Left ventricle myocardium inferior (tissue), 1 donor: ENCODE results near the gene CTSC. TPM values are rescaled to one million over a fixed set of nuclear protein-coding genes. Genes with fewer than 3 reads are reported as not detected.

ENCODE experiments used
- DNase-seq: peaks from one replicate; pipeline ENCODE4 v3.0.0-alpha.2; 2020
- H3K27ac ChIP-seq: fragments of 200-600 bp; replicated peaks from 2 replicates; pipeline ENCODE4 v1.8.0; 2021
- H3K27me3 ChIP-seq: fragments of 200-600 bp; 2 replicates; pipeline ENCODE4 v1.8.0; 2021; ENCODE audit warnings: low read depth
- H3K36me3 ChIP-seq: fragments of 200-600 bp; 2 replicates; pipeline ENCODE4 v1.8.0; 2021
- H3K4me1 ChIP-seq: fragments of 200-600 bp; 2 replicates; pipeline ENCODE4 v1.8.0; 2021
- H3K4me3 ChIP-seq: fragments of 200-600 bp; 2 replicates; pipeline ENCODE4 v1.8.0; 2021; ENCODE audit warnings: mild to moderate bottlenecking, moderate library complexity
- H3K9me3 ChIP-seq: fragments of 200-600 bp; replicated peaks from 2 replicates; pipeline ENCODE4 v1.8.0; 2021
- CTCF ChIP-seq: fragments of 200-600 bp; IDR thresholded peaks from 2 replicates; pipeline ENCODE4 v1.8.0; 2021; ENCODE audit warnings: antibody characterized with exemption, mild to moderate bottlenecking, borderline replicate concordance
- intact Hi-C: fragments of 100-400 bp; cut with micrococcal nuclease; formaldehyde crosslinking; loops from one replicate; pipeline ENCODE4 v1.11.0; 2022
- total RNA-seq: library from RNA; stranded (reverse); fragmentation: NEBNext Ultra II Directional; extraction: Animal tissue kit (Norgen Biotek cat#: 25700); gene quantifications from one replicate; pipeline ENCODE4 v1.2.1, GENCODE V29; 2021
- donor health status: DM: no; HTN: yes; CAD: no; lungs with severe emphysema.

The CTSC gene
- total RNA-seq, 1 donor from 2014 or later = 20.0 TPM

- Histone ChIP-seq H3K4me1 (no peaks in the 10 kb centered on the region), H3K27me3 (no peaks in the 10 kb centered on the region), H3K9me3 (no peaks in the 10 kb centered on the region), H3K36me3 (no peaks in the 10 kb centered on the region), H3K27ac (no peak overlapping the region), H3K4me3 (no peak overlapping the region)
- TF ChIP-seq CTCF = no peak
- no peak for DNase-seq
- intact Hi-C loops = no loop called here
These were observed 29.8 kb upstream of the CTSC start for GRCh38 chr11:88367310-88367709.

DNA sequence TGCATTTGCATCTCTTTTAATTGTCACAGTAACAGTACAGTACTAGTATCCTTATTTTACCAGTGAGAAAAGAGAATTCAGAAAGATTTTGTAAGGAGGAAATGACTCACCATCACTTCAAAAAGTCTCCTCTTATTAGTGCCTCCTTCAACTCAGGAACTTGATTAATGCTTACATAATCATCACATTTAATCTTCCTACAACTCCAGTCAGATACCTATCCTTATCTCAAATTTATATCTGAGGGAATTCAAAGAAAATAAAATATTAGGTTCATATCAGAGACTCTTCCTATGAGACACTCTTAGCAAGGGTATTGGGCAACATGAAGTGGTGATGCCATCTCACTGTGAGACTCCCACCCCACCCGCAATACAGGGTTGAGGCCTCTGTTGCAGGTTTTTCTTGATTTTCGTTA, 26.1 kb upstream of the CTSC start:
- TF ChIP-seq CTCF = no peak
- H3K9me3 ChIP-seq = no peaks in the 10 kb centered on the region
- H3K4me3 ChIP-seq = no peak overlapping the region
- no peak overlapping the region for H3K27ac ChIP-seq
- no peaks in the 10 kb centered on the region for H3K4me1 ChIP-seq
- H3K36me3 ChIP-seq = no peaks in the 10 kb centered on the region
- no peaks in the 10 kb centered on the region for H3K27me3 ChIP-seq
- DNase-seq = no peak
- intact Hi-C loops = no loop called here

DNA sequence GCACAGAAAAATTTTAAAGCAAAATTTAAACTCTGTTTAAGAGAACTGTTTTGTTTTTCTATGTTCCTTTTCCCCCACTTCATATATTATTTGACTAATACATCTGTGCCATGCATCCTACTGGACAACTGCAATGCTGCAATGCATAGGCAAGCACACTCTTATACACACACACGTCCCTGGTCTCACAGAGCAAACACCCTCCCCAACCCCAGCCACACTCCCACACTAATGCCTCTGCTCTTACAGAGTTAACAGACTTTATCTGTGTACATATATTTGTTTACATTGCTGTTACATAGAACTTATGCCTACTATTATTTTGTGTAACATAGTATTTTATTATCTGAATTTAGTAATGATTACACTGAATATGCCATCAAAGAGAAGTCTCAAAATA, 25.5 kb upstream of the CTSC start:
- Histone ChIP-seq H3K4me1 (no peaks in the 10 kb centered on the region), H3K27me3 (no peaks in the 10 kb centered on the region), H3K9me3 (no peaks in the 10 kb centered on the region), H3K27ac (no peak overlapping the region), H3K36me3 (no peaks in the 10 kb centered on the region), H3K4me3 (no peak overlapping the region)
- intact Hi-C loops = no loop called here
- no peak for TF ChIP-seq CTCF
- DNase-seq = no peak

DNA sequence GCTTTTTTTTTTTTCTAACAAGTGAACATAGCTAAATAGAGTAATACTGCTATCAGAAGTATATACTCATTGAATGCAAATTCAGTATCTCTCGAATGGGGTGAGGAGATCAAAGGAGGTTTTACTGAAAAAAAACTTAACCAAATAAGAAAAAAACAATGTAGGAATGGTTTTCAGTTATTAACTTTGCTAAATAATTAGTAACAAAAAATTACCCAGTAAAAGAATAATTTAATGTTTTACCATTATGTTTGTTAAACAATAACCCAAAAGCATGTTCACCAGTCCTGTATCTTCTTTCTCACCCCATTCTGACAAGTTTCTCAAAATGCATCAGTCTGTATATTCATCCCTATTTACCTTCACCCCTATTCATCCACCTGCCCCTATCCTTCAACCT, 22.6 kb upstream of the CTSC start:
- Histone ChIP-seq H3K4me1 (no peaks in the 10 kb centered on the region), H3K27me3 (no peaks in the 10 kb centered on the region), H3K4me3 (no peak overlapping the region), H3K36me3 (no peaks in the 10 kb centered on the region), H3K9me3 (no peaks in the 10 kb centered on the region), H3K27ac (no peak overlapping the region)
- intact Hi-C loops = no loop called here
- no peak for DNase-seq
- no peak for TF ChIP-seq CTCF

GRCh38 chr11:88359541-88359940, 22.0 kb upstream of the CTSC start:
- intact Hi-C loops = no loop called here
- Histone ChIP-seq H3K27me3 (no peaks in the 10 kb centered on the region), H3K9me3 (no peaks in the 10 kb centered on the region), H3K4me1 (no peaks in the 10 kb centered on the region), H3K4me3 (no peak overlapping the region), H3K36me3 (no peaks in the 10 kb centered on the region), H3K27ac (no peak overlapping the region)
- DNase-seq = no peak
- TF ChIP-seq CTCF = no peak

- Histone ChIP-seq H3K9me3 (no peaks in the 10 kb centered on the region), H3K4me1 (no peaks in the 10 kb centered on the region), H3K36me3 (no peaks in the 10 kb centered on the region), H3K27ac (no peak overlapping the region), H3K4me3 (no peak overlapping the region), H3K27me3 (no peaks in the 10 kb centered on the region)
- intact Hi-C loops = no loop called here
- DNase-seq = no peak
- no peak for TF ChIP-seq CTCF
These were observed 21.6 kb upstream of the CTSC start for GRCh38 chr11:88359114-88359513.
